Lower leg skin (tissue), 3 donors: ENCODE data around the gene HUNK.

ENCODE experiments used
- CTCF ChIP-seq, 3 donors: fragments of 450-650 bp; IDR thresholded peaks; one replicate each; pipeline ENCODE4 v1.5.1; 2016; ENCODE audit warnings: antibody characterized with exemption in 3 of 3, mild to moderate bottlenecking in 3 of 3, moderate library complexity in 2 of 3
- POLR2A ChIP-seq, 2 donors: fragments of 450-650 bp; IDR thresholded peaks; one replicate each; pipeline ENCODE4 v1.6.1; 2016 to 2017; ENCODE audit warnings: antibody characterized with exemption in 2 of 2, mild to moderate bottlenecking in 1 of 2, moderate library complexity in 1 of 2

GRCh38 chr21:31886915-31887314, 14.1 kb downstream of the HUNK start:
- no peak for TF ChIP-seq CTCF (IDR thresholded peaks at IDR 0.05)
- TF ChIP-seq POLR2A (IDR thresholded peaks at IDR 0.05), result no peak
